CD4-positive, alpha-beta T cell treated with Interferon alpha-2 for 1 hour (primary cell): Measurements from ENCODE around the gene RNF130.
A peak's percentile ranks its signal among the peaks of the same experiment; 100 is the strongest.

Source experiments
- DNase-seq, 2 donors: peaks; one replicate each; pipeline ENCODE4 v3.0.0-alpha.2; 2020 to 2022

Gene RNF130

DNA sequence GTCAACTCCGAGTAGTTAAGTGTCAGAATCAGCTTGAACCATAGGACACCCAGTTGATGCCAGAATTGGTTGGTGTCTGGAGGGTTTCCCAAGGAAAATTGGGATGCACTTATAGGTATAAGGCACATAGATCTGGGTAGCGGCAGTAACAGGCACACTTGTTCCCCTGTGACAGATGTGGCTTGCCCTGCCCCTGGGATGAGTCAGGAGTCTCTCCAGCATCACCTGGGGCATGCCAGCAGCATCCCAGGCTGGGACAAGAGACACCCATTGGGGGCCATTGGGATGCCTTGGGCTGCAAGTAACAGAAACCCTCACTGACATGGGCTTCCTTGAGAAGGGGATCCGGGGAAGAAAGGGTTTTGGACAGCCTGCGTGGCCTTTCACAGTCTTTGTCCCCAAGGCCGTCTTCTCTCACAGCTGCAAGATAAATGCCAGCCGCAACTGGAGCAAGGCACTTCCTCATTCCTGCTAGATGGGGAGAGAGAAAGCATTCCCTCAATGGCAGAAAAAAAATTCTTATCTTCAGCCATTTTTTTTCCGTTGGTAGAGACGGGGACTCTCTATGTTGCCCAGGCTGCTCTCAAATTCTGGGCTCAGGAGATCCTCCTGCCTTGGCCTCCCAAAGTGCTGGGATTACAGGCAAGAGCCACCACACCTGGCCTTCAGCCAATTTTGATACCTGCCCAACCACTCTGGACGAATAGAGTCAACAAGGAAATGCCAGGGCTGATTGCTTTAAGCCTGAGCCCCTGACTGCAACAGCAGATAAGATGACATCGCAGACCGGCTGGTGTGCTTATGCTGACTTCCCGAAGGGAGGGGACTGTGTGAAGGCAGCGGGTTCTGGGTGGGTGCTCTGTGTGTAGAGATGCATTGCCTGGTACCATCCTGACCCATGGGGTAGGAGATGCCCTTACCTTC, 13.3 kb upstream of the RNF130 start:
- DNase-seq, result no peak

DNA sequence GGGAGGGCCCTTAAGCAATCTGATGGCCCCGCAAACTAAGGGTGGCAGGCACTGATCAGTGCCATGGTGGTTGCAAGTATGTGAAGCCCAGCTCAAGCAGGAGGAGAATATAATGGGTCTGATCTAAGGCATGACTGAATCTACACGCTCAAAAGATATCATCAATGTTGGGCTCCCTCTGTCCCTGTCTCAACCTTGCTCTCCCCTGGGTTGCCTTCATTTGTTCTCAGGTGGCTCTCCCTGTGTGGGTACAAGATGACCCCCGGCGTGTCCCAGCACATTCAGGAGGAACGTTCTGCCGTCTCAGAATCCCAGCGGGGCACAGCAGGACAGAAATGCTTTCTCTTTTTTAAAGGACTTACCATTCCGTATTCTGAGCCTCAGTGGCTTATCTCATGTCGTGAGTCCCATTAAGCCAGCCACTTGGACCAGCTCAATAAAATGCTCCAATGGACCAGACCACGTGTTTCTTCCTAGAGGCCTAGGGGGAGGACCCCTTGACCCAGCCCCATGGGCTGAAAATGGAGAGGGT, 12.0 kb upstream of the RNF130 start:
- DNase-seq, result no peak

DNA sequence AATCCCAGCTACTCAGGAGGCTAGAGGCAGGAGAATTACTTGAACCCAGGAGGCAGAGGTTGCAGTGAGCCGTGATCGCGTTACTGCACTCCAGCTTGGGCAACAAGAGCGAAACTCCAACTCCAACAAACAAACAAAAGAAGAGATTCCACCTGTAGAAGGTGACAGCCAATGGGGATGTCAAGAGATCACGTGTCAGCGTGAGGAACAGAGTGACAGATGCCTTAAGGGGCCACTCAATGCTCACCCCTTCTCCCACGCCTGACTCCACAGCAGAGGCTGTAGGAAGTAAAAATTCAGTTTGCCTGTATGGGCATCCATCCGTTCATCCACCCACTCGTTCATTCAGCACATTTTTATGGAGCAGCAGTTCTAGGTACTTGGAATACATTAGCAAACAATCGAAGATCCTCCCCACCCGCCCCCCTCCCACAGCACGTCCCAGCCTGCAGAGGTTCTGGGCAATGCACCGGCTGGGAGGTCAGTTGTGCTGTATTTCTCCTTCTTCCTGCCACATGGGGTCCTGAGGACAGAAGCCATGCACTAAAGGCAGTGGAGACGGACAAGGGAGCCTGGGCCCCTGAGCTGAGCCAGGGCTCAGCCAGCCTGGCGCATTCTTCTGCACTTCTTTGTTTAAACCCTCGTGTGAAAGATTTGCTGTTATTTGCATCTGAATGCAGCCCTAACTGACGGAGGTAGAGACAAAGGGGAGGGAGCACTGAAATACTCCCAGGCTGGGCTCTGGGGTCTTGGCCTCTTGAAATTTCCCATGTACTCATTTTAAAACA, 11.3 kb upstream of the RNF130 start:
- no peak for DNase-seq

- DNase-seq, result no peak
Observed at GRCh38 chr5:180081481-180081880, 9.9 kb upstream of the RNF130 start.

DNA sequence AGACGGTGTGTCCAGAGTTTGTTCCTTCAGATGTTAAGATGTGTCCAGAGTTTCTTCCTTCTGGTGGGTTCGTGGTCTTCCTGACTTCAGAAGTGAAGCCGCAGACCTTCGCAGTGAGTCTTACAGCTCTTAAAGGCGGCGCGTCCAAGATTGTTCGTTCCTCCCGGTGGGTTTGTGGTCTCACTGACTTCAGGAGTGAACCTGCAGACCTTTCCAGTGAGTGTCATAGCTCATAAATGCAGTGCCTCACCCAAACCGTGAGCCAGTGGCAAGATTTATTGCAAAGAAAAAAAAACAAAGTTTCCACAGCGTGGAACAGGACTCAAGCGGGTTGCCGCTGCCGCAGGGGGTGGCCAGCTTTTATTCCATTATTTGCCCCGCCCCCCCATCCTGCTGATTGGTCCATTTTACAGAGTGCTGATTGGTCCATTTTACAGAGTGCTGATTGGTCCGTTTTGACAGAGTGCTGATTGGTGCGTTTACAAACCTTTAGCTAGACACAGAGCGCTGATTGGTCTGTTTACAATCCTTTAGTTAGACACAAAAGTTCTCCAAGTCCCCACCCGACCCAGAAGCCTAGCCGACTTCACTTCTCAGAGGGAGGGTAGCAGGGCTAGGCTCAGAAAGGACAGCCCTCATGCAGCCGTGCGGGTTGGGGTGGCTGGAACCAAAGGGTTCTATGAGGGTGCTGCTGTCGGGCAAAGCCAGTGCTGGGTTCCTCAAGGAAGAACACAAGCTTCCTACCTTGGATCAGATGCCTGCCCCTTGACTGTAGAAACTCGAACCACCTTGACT, 9.1 kb upstream of the RNF130 start:
- peak; percentile 44 to 61 for DNase-seq

- DNase-seq, result no peak
Observed at GRCh38 chr5:180079702-180080466, 8.3 kb upstream of the RNF130 start.

GRCh38 chr5:180078348-180078747, 6.8 kb upstream of the RNF130 start:
- DNase-seq, result no peak

DNA sequence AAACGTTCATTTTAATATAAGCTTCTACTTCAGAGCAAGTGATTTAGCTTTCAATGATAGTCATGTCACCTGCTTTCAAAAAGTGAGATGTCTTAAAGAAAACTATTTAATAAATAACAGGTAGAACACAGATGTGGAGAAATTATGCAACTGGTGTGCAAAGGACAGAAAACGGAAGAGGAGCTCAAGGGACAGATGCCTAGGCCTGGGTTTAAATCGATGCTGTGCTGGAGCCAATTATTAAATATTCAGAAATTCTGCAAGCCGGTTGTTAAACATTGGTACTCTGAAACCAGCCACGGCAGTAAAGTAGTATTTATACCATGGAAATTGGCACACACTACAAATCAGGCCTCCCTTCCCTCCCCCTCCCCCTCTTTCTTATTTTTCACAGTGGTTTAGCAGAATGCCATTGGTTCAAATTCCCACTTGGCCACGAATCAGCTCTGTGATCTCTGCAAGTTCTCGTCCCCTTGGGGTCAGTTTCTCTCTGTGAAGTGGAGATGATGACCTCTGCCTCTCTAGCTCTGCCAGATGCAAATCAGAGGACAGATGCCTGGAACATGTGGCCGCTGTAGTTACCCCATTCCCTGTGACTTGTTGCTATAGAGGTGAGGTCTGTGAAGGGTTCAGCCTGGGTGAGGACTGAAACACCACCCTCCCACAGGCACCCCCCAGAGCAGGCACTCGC, 6.2 kb upstream of the RNF130 start:
- no peak for DNase-seq

DNA sequence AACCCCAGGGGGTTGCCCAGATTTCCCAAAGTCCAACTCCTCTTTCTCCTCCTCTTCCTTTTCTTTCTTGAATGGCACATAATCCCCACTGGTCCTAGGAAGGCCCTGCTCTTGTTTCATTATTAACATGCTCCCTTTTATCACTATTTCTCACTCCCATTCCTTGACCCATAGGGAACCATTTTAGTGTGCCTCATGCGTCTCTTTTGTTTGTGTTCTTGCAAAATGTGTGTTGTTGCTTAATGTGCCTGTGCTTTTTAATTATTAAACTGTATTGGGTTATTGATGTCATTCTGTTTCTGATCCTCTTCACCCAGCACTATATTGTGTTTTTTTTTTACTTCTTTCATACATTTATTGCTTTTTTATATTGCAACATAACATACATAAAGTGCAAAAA, 4.1 kb upstream of the RNF130 start:
- DNase-seq, result no peak

DNA sequence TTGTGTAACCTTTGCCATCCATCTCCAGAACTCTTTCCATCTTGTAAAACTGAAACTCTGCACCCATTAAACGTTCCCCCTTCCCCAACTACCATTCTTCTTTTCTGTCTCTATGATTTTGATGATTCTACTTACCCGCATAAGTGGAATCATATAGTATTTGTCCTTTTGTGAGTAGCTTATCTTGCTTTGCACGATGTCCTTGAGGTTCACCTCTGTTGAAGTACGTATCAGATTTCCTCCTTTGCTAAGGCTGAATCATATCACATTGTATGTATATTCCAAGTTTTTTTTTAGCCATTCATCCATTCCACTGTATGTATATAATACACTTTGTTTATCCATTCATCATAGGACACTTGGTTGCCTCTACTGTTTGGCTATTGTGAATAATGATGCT, 2.9 kb upstream of the RNF130 start:
- no peak for DNase-seq

- DNase-seq, result peak; percentile 23 to 34
Observed at GRCh38 chr5:180072556-180072955, 997 bp upstream of the RNF130 start.

- no peak for DNase-seq
Observed at GRCh38 chr5:180072256-180072548, 643 bp upstream of the RNF130 start.

DNA sequence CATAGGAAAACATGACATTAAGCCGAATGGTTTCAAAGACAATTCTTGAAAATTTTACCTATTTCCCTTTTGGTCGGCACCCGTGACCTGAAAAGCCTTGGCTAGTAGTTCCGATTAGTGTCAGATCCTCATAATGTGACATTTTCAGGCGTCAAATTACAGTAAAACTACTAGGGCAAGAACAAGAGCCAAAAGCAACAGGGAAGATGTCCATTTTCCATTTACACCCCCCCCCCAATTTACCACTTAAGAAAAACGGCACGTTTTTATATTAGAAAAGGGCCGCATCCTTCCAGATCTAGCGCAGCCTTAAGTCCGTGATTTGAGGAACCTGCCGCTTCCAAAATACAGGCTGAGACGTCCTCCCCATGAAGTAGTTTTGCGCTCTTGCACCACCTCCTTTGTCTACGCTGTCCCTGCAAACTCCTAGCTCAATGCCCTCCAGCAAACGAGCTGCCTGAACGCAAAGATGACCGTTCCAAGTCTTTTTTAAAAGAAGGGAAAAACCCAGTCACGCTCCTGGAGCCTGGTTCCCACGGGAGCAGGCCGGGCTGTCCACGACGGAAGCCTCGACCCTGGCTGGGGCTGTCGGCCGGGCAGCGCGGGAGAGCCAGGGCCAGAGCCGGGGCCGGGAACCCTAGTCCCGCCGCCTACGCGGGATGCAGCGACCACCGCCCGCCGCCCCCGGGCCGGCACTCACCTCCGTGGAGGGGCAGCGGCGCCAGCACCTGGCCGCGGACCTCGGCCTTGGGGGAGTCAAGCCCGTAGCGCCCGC, 616 bp downstream of the RNF130 start:
- peak in 1 of 2 donors; percentile 19 for DNase-seq

DNA sequence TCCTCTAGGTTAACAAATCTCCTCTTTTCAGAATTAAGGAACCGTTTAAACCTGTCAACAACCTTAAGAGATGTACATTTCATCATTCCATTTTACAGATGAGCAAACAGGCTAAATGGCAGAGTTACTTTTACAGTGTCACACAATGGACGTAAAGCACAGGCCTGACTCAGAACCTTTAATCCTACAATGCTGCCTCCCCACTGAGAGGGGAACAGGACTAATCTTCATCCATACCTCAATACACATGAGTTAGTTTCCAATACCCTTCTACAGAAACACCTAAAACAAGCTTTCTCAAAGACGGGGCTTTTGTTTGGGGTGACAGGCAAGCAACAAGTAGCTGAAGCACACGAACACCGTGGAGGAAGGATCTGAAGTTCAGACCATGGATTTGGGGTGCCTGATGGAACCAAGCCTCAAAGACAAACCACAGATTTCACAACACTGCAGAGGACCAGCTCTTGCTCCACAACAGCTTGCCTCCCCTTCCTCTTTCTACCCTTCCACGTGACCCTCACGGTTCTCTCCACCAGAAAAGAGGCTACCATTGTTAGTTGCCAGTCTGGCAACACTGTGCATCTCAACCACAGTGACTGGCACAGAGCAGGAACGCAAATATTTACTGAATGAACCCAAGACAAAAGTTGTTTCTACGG, 1.8 kb downstream of the RNF130 start:
- DNase-seq, result peak; percentile 18 to 54

DNA sequence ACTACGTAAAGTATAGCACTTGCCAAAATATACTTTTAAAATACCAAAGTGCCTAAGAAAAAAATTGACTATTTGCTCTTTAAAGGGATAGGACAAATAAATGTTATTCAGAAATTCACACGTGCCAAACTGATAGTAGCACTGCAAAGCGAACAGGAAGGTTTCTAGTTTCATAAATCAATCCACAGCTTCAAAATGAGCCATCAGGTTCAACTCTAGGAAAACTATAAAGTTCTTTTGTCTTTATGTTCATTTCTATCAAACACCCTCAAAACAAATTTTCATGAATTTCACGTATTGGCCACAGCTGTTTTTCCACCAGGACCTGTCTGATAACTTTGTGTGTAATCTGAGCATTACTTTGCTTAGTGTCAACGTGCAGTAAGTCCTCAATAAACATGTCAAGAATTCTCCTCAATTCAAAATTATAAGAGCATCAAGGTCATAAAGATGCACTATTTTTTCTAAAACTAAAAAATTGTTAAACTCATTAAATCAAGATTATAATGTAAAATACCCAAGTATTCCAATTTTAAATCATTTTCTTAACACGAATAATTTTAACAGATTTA, 3.0 kb downstream of the RNF130 start:
- no peak for DNase-seq

GRCh38 chr5:180067986-180068385, 3.6 kb downstream of the RNF130 start:
- no peak for DNase-seq

GRCh38 chr5:180060192-180060591, 11.4 kb downstream of the RNF130 start:
- DNase-seq, result no peak

DNA sequence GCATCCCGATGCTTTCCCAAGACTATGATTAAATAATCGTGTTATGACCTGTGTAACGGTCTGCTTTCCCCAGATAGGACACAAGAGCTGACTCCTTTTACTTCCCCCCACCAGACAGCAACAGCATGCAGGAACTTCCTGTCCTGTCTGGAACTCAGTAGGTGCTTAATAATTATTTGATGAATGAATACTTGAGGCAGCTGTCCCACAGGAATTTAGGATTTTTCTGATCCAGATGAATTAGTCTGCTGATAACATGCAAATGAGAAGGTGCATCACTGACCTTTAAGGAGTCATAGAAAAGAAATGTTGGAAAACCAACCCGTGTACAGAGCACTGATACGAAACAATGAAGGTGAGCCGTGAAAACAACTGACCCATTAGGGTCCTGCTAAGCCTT, 12.2 kb downstream of the RNF130 start:
- DNase-seq, result no peak

DNA sequence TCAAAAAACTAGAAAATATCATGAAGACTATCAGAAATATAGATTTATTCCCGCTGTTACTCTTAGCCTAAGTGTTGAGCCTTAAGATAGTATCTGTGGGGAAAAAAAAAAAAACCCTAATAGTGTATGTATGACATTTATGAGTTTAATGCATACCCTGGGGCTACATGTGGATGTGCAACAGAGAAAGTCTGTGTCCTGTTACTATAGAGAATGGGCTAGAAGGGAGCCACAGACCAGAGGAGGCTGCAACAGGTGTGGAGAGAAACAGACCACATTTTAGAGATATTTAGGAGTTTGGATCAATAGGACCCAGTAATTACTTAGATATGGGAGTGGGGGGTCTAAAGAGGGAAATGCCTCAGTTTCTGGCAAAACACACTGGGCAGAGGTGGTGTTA, 15.4 kb downstream of the RNF130 start:
- DNase-seq, result no peak

DNA sequence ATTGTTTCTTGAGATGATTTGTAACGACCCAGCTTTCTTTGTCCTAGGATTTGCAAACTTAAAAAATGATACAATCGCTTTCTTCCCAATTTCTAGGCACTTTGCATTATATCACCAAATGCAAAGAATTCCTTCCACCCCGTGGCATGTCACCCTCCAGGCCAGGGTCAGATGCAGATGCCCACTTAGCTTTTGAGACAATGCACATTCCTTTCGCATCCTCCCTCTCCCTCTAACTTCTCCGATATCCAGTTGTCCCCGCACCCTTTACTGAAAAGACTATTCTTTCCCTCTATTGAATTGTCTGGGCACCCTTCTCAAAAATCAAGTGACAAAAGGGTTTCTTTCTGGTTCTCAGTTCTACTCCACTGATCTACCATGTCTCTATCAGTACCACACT, 17.3 kb downstream of the RNF130 start:
- DNase-seq, result no peak
